ENCODE measurements around the gene SETD1A.
"Not testable (repeated sequence)": the region's sequence is repeated elsewhere in the genome, so short reads cannot be mapped to it uniquely, and the experiment has no call there.

Gene SETD1A

DNA sequence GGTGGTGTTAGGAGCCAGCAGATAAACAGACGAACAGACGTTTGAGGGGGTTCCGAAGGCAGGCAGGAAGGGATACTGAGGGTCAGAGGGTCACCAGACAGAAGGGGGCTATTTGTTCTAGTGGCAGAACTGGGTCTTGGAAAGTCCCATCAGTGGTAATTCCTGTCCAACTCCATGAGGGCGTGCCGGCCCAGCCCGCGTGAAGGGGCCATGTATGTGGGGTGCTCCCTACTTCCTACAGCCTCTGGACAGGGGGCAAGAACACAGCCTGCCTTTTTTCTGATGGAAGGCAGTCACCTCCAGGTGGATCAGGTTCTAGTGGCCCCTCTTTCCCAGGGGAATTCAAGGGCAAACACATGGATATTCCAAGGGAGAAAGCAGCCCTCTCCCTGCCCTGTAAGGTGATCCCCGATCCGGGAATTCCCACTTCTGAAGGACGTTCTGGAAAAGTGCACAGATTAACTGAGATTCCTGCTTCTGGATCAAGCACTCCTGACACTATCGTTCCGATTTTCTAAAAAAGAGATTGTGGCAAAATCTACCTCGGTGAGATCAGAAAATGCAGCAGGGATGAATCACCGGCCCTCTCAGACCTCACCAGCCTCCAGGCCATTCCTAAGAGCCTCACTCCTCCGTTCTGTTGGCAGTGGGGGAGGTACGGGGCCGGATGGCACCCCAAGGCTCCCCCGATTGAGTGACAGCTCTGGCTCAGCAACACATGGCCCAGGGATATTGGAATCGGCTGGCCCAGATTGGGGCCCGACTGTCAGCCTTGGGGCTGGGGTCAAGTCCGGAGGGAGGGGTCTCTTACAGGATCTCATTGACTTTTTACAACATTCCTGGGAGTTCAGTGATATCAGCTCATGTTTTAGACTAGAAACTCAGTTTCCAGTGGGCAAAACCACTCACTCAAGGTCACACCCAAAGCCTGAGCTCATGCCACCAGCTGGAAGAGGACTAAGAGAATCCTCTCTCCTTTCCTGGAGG lies 40.5 kb downstream of the SETD1A start:
- DNase-seq (ENCODE audit: low read depth in 2 of 3, low spot score in 2 of 3): no peak

DNA sequence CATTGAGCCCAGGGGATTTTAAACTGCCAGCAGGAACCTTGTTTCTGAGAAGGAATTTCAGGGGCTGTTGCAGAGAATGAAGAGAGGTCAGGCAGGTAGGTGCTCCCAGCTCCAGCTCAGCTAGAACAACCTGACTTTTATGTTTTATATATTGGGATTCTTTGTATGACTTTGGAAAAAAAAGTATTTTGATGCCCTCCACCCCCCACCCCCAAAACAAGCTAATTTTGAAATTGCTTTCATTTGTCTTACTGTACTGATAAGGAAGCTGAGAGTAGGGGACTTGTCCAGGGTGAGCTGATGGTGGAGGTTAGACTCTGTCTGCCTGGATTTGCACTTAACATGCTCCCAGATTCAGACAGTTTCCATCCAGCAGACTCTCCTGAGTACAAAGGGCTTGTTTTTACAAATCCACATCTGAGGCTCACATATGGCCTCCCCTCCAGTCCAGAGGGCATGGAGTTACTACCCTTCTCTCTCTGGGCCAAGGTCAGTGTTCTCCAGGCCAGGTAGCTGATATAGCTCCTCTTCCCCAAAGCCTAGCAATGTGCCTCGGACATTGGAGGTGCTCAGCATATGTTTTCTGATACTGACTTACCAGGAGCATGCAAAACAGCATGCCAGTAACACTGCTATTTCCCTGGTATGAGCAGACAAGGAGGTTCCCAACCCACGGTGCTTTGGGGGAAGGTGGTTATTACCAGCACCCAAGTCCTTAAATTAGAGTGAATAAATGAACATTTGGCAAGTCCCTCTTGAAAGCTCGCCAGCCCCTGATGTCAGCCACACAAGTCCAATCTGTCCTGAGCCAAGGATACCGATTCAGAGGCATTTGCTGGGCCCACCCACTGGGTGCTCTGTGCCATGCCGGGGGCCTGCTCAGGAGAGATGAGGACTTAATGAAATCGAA lies 41.6 kb downstream of the SETD1A start:
- DNase-seq (ENCODE audit: low read depth in 2 of 3, low spot score in 2 of 3): no peak

DNA sequence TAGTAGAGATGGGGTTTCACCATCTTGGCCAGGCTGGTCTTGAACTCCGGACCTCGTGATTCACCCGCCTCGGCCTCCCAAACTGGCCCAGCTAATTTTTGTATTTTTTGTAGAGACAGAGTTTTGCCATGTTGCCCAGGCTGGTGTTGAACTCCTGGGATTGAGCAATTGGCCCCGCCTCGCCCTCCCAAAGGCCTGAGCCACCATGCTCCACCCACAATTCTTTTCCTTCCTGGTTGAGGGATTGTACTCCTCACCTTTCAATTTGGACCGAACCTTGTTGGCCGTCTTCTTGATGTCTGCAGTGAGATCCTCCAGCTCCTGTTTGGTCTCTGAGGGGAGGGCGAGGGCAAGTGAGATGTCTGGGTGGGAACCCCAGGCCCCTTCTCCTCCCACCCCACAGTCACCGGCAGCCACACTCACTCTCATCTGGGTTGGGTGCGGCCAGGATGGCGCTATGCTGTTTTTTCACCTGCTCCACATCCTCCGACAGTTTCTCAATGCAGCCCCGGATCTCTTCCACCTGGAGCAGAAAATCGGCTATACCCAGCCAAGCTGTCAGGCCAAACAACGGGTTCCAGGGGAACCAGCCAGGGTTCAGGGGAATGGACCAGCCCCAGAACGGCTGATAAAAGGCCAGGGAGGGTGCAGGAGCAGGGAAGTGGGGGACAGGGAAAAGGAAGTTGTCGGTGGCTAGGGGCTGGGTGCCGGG lies 43.3 kb downstream of the SETD1A start:
- no peak for DNase-seq (ENCODE audit: low read depth in 2 of 3, low spot score in 2 of 3)

DNA sequence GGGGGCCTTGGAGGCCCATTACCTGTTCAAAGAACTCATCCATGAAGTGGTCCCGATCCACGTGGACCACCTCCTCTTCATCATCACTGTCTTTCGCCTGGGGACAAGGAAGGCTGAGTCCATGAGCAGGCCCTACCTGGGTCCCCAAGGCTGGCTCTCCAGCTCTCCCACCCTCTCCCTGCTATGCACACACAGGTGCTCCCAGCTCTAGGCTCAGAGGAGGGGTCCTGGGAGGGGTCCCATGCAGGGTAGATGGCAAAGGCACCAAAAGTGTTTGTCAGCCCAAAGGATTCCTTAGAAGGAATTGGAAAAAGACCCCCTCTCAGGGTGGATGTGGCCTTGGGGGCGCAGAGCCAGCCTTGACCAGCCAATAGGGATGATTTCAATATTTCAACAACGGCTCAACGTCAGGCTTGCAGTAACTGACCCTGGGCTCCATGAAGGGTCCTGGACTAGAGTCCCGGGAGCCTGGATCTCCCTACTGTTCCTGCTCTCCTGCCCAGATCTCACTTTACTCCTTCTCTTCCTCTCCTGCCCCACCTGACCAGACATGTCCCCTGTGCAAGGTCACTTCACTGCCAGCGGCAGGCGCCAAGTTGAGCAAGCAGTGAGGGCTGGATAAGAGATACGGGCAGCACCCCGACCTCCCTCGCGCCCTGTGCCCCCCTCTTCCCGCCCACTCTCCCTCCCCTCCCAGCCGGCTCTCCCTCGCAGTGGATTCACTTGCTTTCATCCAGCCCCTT lies 44.1 kb downstream of the SETD1A start:
- DNase-seq (ENCODE audit: low read depth in 2 of 3, low spot score in 2 of 3): no peak

DNA sequence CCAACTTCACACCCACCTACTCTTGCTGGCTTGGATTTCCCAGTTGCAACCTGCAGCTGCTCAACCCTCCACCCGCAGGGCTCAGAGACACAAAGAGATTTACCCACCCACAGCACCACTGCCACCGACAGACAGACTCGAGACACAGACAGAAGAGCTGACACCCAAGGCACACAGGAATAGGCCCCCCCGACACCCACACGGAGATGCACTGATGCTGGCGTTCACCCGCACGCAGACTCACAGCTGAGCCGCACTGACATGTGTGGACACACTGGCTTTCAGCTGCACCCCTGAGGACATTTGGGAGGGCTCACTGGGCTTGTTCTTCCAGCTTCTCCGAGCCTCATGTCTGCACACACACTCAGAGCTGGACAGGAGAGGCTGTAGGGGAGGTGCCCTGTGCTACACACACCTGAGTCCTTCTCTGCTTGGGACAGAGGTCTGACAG lies 44.7 kb downstream of the SETD1A start:
- no peak for DNase-seq (ENCODE audit: low read depth in 2 of 3, low spot score in 2 of 3)

DNA sequence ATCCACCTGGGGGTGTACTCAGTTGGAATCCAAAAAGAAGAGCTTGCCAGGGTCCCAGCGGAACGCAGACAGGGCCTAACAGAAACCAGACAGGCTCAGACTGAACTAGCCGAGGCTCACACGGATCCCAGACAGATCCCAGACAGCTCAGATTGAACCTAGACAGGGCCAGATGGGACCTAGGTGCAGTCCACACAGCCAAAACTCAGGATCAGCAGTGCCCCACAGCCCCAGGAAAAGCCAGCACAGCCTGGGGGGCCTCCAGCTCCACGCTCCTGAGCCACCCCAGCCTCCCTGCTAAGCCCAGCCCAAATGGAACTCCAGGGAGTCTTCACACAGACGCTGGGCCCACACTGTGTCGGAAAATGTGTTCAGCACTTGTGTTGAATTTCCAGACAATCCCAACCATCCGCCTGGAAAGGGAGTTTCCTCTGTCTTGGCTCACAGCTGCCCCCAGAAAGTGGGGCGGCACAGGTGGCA lies 45.3 kb downstream of the SETD1A start:
- no peak for DNase-seq (ENCODE audit: low read depth in 2 of 3, low spot score in 2 of 3)

DNA sequence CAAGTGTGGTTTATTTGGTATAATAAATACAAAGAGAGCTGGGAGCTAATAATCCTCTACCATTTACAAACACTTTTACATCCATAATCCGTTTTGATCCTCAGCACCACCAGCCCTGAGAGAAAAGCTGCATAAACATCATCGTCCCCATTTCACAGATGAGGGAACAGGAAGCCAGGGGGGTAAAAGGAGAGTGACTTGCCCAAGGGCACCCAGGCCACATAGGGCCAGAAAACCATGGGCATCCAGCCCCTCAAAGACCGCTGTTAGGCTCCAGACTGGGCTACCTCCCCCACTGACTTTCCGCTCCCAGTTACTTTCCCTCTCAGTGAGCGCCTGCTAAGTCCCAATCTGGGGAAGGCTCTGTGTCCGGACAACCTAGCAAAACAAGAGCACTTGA lies 46.2 kb downstream of the SETD1A start:
- no peak for DNase-seq (ENCODE audit: low read depth in 2 of 3, low spot score in 2 of 3)

DNA sequence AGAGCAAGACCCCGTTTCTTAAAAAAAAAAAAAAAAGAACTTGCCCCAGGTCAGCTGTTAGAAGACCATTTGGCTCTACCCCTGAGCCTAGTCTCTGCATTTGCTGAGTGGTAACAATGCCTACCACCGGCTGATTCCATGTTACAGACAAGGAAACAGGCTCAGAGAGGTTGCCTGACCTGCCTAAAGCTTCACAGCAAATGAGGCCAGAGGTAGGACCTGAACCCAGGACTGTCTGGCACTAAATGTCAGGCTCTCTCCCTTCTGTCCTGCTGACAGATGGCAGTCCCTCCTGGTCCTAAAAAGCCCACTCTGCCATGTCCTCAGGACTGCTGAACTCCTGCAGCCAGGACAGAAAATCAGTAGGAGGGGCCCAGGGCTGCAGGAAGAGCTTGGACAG lies 47.1 kb downstream of the SETD1A start:
- DNase-seq (ENCODE audit: low read depth in 2 of 3, low spot score in 2 of 3): no peak

DNA sequence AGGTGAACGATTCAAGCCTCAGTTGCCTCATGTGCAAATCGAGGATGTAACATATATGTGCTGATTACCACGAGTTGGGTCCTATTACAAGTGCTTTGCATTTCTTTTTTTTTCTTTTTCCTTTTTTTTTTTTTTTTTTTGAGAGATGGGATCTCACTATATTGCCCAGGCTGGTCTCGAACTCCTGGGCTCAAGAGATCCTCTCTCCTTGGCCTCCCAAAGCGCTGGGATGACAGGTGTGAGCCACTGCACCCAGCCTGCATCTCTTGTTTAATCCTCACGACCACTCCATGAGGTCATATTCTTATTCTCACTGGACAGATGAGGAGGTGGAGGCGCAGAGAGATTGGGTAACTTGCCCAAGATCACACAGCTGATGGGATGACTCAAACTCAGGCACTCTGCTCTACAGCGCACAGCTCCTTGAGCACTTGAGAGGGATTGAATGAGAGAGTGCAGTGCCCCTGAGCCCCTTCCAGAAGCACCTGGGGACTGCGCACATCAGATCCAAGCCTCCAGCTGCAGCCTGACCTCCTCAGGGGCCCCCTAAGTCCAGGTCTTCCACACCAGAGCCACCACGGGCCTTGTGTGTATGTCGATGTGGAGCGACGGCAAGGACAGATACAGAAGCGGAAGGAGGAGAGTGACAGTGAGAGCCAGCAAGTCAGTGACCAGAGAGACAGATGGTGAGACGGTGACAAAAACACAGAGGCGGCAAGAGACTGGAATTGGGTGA lies 48.0 kb downstream of the SETD1A start:
- DNase-seq (ENCODE audit: low read depth in 2 of 3, low spot score in 2 of 3): no peak

DNA sequence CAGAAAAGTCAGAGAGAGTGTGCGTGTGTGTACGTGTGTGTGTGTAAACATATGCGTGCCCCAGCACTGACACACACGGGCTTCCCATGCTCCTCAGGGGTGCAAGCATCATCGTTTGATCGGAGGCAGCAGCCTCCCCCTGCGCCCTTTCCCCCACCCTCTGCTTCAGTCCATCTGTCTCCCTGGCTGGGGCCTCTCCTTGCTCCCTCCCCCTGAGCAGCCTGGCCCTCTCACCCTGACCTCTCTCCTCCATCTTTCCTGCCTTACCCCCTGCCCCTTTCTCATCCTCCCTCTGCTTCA lies 48.5 kb downstream of the SETD1A start:
- no peak for DNase-seq (ENCODE audit: low read depth in 2 of 3, low spot score in 2 of 3)

DNA sequence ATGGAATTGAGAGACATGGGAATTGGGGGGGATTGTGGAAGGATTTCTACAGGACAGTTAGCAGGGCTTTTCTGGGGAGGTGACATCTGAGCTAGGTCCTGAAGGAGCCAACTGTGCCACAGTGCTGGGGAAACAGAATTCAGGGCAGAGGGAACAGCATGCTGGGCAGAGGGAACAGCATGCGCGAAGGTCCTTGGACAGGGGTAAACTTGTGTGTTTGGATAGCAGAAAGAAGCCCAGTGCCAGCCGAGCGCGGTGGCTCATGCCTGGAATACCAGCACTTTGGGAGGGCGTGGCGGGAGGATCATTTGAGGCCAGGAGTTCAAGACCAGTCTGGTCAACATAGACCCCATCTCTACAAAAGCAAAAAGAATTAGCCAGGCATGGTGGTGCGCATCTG lies 49.0 kb downstream of the SETD1A start:
- DNase-seq (ENCODE audit: low read depth in 2 of 3, low spot score in 2 of 3): no peak

DNA sequence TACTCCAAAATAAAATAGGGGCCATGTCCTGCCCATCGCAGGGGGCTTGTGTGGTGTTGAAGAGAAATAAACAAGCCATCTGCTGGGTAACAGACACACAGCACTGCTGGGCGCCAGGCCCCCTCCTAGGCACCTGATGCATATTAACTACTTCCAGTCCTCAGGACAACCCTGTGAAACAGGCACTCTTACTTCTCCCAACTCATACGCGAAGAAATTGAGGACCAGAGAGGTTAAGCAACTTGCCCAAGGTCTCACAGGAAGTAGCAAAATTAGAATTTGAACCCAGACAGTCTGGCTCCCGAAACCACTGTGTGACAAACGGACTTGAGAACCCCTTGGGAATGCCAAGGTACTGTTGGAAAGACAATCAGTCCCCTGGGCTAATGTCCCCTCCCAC lies 50.1 kb downstream of the SETD1A start:
- DNase-seq (ENCODE audit: low read depth in 2 of 3, low spot score in 2 of 3): no peak

DNA sequence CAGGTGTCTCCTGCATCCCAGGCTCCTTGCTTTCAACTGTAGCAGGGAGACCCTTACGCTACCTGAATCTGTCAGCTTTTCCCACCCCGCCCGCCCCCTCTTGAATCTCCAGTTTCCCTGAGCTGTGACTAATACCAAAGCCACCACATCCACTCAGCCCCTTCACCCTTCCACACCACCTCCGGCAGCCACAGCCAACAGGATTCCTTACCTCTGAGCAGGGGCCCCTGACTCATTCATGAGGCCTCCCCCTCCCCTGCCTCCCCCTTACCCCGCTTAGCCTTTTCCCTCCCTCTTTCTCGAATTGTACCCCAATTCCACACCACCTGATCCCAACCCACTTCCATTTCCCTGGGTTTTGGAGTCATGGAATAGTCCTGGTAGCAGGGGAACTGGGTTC lies 50.6 kb downstream of the SETD1A start:
- no peak for DNase-seq (ENCODE audit: low read depth in 2 of 3, low spot score in 2 of 3)

DNA sequence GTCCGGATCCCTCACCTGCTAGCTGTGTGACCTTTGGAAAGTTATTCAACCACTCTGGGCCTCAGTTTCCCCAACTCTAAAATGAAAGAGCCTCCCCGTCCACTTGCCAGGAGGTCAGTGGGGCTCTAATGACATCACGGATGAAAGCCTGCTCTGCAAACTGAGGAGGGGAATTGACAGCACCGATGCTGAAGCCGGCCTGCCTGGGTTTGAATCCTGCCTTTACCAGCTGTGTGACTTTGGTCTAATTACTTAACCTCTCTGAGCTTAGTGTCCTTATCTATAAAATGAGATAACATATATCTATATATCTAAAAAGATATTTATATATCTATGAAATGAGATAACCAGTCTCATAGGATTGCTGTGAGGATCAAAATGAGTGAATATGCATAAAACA lies 51.0 kb downstream of the SETD1A start:
- DNase-seq (ENCODE audit: low read depth in 2 of 3, low spot score in 2 of 3): no peak

DNA sequence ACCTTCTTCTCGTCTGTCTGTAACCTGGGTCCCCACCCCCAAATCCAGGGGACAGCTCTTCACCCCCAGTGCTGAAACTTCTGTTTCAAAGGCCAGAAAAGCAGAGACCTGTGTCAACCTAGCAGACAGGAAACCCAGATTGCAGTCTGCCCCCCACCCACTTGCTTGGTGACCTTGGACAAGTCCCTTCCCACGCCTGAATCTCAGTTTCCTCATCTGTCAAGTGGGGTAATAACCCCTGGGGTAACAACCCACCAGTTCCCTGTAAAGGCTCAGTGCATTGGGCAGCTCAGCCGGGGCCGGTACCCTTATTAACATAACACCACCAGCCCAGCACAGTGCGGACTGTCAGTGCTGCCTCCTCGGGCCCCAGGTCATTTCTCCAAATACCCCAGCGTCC lies 51.6 kb downstream of the SETD1A start:
- no peak for DNase-seq (ENCODE audit: low read depth in 2 of 3, low spot score in 2 of 3)

DNA sequence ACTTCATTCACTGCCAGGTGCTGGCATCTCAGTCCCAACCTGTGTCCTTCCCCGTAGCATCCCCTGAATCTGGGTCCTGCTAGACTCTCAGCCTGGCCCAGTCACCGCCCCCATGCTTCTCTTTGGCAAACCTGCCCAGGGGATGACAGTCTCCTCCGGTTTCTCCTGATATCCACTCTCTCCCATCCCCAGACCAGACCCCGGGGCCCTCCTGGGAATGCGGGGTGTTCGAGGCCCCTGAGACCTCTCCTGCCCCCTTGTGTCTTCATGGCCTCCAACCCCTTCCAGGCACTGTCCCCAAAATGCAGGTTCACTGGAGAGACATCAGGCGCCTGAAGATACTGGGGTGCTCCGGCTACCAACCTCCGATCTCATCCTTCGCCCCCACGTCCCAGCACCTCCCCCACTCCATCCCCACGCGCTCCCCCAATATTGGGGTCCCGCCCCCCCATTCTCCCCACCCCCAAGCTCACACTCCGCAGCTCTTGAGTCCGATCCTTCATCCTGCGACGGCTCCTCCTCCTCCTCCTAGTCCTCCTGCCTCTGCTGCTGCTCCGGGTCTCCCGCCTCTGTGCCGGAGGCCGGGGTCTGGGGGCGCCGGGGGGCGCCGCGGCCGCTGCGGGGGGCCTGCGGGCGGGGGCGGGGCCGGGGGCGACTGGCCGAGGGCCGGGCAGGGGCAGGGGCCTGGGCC lies 52.5 kb downstream of the SETD1A start:
- DNase-seq (ENCODE audit: low read depth in 2 of 3, low spot score in 2 of 3): no peak

DNA sequence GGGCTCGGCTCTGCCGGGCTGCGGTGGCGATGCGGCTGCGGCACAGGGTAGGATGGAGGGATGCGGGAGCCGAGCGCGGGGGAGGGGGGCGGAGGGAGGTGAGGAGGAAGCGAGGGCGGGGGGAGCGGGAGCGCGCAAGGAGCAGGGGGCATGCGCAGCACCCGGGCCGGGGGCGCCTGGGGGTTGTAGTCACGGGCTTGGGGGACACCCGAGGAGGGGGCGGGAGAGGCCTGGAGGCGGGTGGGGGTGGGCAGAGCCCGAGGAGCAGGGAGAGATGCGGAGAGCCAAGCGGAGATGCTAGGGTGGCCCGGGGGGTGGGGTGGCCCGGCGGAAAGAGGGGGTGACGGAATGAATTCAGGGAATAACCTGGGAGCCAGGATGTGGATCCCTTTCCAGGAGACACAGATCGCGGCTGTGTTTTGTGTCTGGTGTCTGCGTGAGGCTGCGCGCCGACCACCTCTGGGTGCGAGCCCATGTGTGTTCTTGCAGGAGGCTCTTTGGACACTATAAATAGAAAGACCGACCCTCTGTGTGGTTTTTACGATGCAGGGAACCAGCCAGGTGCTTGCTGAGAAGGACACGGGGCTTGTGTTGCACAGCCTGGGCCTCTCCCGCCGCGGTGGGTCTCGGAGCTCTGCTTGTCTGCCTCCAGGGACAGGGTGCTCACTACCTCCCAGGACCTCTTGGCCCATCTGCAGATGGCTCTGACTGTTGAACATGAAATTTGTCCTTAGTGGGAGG lies 53.2 kb downstream of the SETD1A start, which contains the start of gene STX1B:
Gene STX1B, minus strand, starts transcription at position 54 of the 741 bp plus-strand sequence. CDS start 242 bp downstream, outside the sequence.
- DNase-seq (ENCODE audit: low read depth in 2 of 3, low spot score in 2 of 3): no peak

DNA sequence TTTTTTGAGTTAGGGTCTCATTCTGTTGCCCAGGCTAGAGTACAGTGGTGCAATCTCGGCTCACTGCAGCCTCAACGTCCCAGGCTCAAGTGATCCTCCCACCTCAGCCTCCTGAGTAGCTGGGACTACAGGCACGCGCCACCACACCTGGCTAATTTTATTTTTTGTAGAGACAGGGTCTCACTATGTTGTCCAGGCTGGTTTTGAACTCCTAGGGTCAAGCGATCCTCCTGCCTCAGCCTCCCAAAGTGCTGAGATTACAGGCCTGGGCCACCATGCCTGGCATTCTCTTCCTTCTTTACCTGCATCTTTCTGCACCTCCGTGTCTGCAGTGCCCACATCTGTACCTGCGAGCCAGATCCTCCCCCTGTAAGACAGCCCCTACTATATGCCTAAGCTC lies 54.3 kb downstream of the SETD1A start:
- DNase-seq (ENCODE audit: low read depth in 2 of 3, low spot score in 2 of 3): not testable (repeated sequence)

All from activated CD8-positive, alpha-beta memory T cell treated with anti-CD3 and anti-CD28 coated beads for 48 hours (primary cell).